Astrocyte (in vitro differentiated cells and primary cell): ENCODE data around the gene GID4. TPM values are rescaled to one million over a fixed set of nuclear protein-coding genes. Genes with fewer than 3 reads are reported as not detected.

ENCODE experiments used
- DNase-seq: peaks from one replicate; pipeline ENCODE4 v3.0.0-alpha.2; 2010; ENCODE audit warnings: low read depth
- FAIRE-seq: peaks from 2 replicates; lab custom pipeline; 2011; peaks lifted over from hg19 to GRCh38; lab: Jason Lieb, UNC
- H2AFZ ChIP-seq: 2 replicates; pipeline ENCODE4 v1.6.0; 2012; ENCODE audit warnings: low read depth, low read length, inconsistent platforms
- H3K27ac ChIP-seq: 2 replicates; pipeline ENCODE4 v1.5.1; 2011; ENCODE audit warnings: low read depth, low read length, inconsistent platforms
- H3K27me3 ChIP-seq: 2 replicates; pipeline ENCODE4 v1.6.0; 2011; ENCODE audit warnings: low read length, inconsistent platforms; ENCODE audit not compliant: insufficient read depth
- H3K36me3 ChIP-seq: 2 replicates; pipeline ENCODE4 v1.5.1; 2011; ENCODE audit warnings: low read length, inconsistent platforms; ENCODE audit not compliant: insufficient read depth
- H3K4me1 ChIP-seq: 2 replicates; pipeline ENCODE4 v1.5.1; 2011; ENCODE audit warnings: low read length, inconsistent platforms; ENCODE audit not compliant: insufficient read depth
- H3K4me2 ChIP-seq: 2 replicates; pipeline ENCODE4 v1.6.0; 2012; ENCODE audit warnings: low read length, inconsistent platforms
- H3K4me3 ChIP-seq: 2 replicates; pipeline ENCODE4 v1.5.1; 2011; ENCODE audit warnings: low read depth, mild to moderate bottlenecking, low read length, inconsistent platforms; ENCODE audit not compliant: insufficient read depth
- H3K79me2 ChIP-seq: 2 replicates; pipeline ENCODE4 v1.6.0; 2012; ENCODE audit warnings: mild to moderate bottlenecking, low read length, inconsistent platforms; ENCODE audit not compliant: insufficient read depth
- H3K9ac ChIP-seq: 2 replicates; pipeline ENCODE4 v1.6.0; 2012; ENCODE audit warnings: mild to moderate bottlenecking, low read length, inconsistent platforms
- H3K9me3 ChIP-seq: 2 replicates; pipeline ENCODE4 v1.5.1; 2012; ENCODE audit warnings: low read depth, mild to moderate bottlenecking, low read length, inconsistent platforms; ENCODE audit not compliant: insufficient read depth
- H4K20me1 ChIP-seq: 2 replicates; pipeline ENCODE4 v1.6.0; 2012; ENCODE audit warnings: low read length, inconsistent platforms; ENCODE audit not compliant: insufficient read depth
- H3K27ac Mint-ChIP-seq: one replicate; pipeline ENCODE4 v1.8.0; 2021; ENCODE audit warnings: mild to moderate bottlenecking, mixed read lengths; ENCODE audit not compliant: unreplicated experiment
- H3K27me3 Mint-ChIP-seq: one replicate; pipeline ENCODE4 v1.8.0; 2021; ENCODE audit warnings: low read depth, mixed read lengths; ENCODE audit not compliant: unreplicated experiment
- H3K36me3 Mint-ChIP-seq: one replicate; pipeline ENCODE4 v1.8.0; 2021; ENCODE audit warnings: low read depth, mixed read lengths; ENCODE audit not compliant: unreplicated experiment
- H3K4me1 Mint-ChIP-seq: one replicate; pipeline ENCODE4 v1.8.0; 2021; ENCODE audit warnings: low read depth, mixed read lengths; ENCODE audit not compliant: unreplicated experiment
- H3K4me3 Mint-ChIP-seq: one replicate; pipeline ENCODE4 v1.8.0; 2021; ENCODE audit warnings: mild to moderate bottlenecking, moderate library complexity, mixed read lengths; ENCODE audit not compliant: unreplicated experiment
- H3K9me3 Mint-ChIP-seq: one replicate; pipeline ENCODE4 v1.8.0; 2021; ENCODE audit warnings: mild to moderate bottlenecking, mixed read lengths; ENCODE audit not compliant: unreplicated experiment
- CTCF ChIP-seq: IDR thresholded peaks from 2 replicates; pipeline ENCODE4 v1.5.1; 2011; ENCODE audit warnings: low read depth, mild to moderate bottlenecking, inconsistent platforms, low read length, moderate library complexity; ENCODE audit not compliant: insufficient read depth
- EZH2 ChIP-seq: IDR thresholded peaks from 2 replicates; pipeline ENCODE4 v1.6.1; 2012; ENCODE audit warnings: mild to moderate bottlenecking, low read length, inconsistent platforms; ENCODE audit not compliant: insufficient read depth
- total RNA-seq: library from RNA; stranded (reverse); gene quantifications from 2 replicates; pipeline ENCODE4 v1.2.1, GENCODE V29; 2021

The GID4 gene
- total RNA-seq, 1 donor from 2014 or later = 9.9 TPM

DNA sequence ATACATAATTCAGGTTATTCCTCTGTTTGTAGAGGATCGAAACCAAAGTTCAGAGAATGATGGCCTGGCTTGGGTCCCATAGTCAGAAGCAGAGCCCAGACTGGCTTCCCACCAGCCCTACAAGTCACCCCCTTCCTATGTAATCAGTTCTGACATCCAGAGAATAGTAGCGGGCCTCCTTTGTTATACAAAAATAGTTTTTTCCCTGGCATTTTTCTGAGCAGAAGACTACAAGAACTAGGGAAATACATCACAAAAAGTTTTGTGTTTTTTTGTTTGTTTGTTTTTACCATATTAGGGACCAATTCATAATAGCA is 19.4 kb upstream of the GID4 start:
- Mint-ChIP-seq H3K4me3 (no peak overlapping the region), H3K9me3 (no peaks in the 10 kb centered on the region), H3K27ac (no peak overlapping the region), H3K4me1 (peaks cover 19% of the 10 kb centered on the region), H3K27me3 (no peaks in the 10 kb centered on the region), H3K36me3 (peaks cover 8% of the 10 kb centered on the region)
- Histone ChIP-seq H2AFZ (no peak overlapping the region), H3K9me3 (no peaks in the 10 kb centered on the region), H3K4me2 (no peak overlapping the region), H3K4me3 (no peak overlapping the region), H3K36me3 (peaks cover 2% of the 10 kb centered on the region), H3K27ac (no peak overlapping the region), H3K4me1 (peaks cover 9% of the 10 kb centered on the region), H4K20me1 (peaks cover 7% of the 10 kb centered on the region), H3K79me2 (no peaks in the 10 kb centered on the region), H3K27me3 (peaks cover 2% of the 10 kb centered on the region), H3K9ac (no peak overlapping the region)
- no peak for FAIRE-seq
- no peak for DNase-seq
- no peak for TF ChIP-seq CTCF

- no peak overlapping the region for H2AFZ ChIP-seq
- H3K27ac Mint-ChIP-seq = no peak overlapping the region
- TF ChIP-seq EZH2 (no peak), CTCF (no peak)
- DNase-seq (no peak), FAIRE-seq (no peak)
- no peaks in the 10 kb centered on the region for H3K9me3 ChIP-seq
- H3K9ac ChIP-seq = no peak overlapping the region
- H3K9me3 Mint-ChIP-seq = no peaks in the 10 kb centered on the region
- no peak overlapping the region for H3K4me3 ChIP-seq
- H3K27me3 Mint-ChIP-seq = no peaks in the 10 kb centered on the region
- H3K4me1 Mint-ChIP-seq = peaks cover 21% of the 10 kb centered on the region
- no peaks in the 10 kb centered on the region for H3K36me3 ChIP-seq
- no peak overlapping the region for H3K4me3 Mint-ChIP-seq
- no peaks in the 10 kb centered on the region for H3K27me3 ChIP-seq
- no peaks in the 10 kb centered on the region for H3K79me2 ChIP-seq
- H3K4me2 ChIP-seq = no peak overlapping the region
- H3K27ac ChIP-seq = no peak overlapping the region
- peaks cover 16% of the 10 kb centered on the region for H3K4me1 ChIP-seq
- peaks cover 8% of the 10 kb centered on the region for H4K20me1 ChIP-seq
- H3K36me3 Mint-ChIP-seq = peaks cover 12% of the 10 kb centered on the region
Observed at GRCh38 chr17:18020971-18021370, 18.2 kb upstream of the GID4 start.

- H3K9me3 ChIP-seq = no peaks in the 10 kb centered on the region
- H3K4me2 ChIP-seq = no peak overlapping the region
- no peak overlapping the region for H3K27ac ChIP-seq
- H3K27me3 Mint-ChIP-seq = no peaks in the 10 kb centered on the region
- FAIRE-seq (no peak), DNase-seq (no peak)
- peaks cover 20% of the 10 kb centered on the region for H3K4me1 Mint-ChIP-seq
- no peak overlapping the region for H3K27ac Mint-ChIP-seq
- H3K9me3 Mint-ChIP-seq = no peaks in the 10 kb centered on the region
- peaks cover 20% of the 10 kb centered on the region for H3K4me1 ChIP-seq
- no peak overlapping the region for H3K9ac ChIP-seq
- H3K27me3 ChIP-seq = no peaks in the 10 kb centered on the region
- peaks cover 8% of the 10 kb centered on the region for H4K20me1 ChIP-seq
- no peaks in the 10 kb centered on the region for H3K79me2 ChIP-seq
- peaks cover 10% of the 10 kb centered on the region for H3K36me3 Mint-ChIP-seq
- no peak overlapping the region for H3K4me3 Mint-ChIP-seq
- H3K36me3 ChIP-seq = no peaks in the 10 kb centered on the region
- no peak overlapping the region for H2AFZ ChIP-seq
- no peak for TF ChIP-seq CTCF
- no peak for TF ChIP-seq EZH2
- no peak overlapping the region for H3K4me3 ChIP-seq
Observed at GRCh38 chr17:18021372-18021771, 17.8 kb upstream of the GID4 start.
